Body of pancreas (tissue), 4 donors: ENCODE measurements around the gene PXDN. TPM values are rescaled to one million over a fixed set of nuclear protein-coding genes. Genes with fewer than 3 reads are reported as not detected.

Experiments
- ATAC-seq: fragments of 150-250 bp; one replicate; pipeline ENCODE4 v1.9.1; 2016
- DNase-seq, 4 donors: peaks; one replicate each; pipeline ENCODE4 v3.0.0-alpha.2; 2019
- H3K27ac ChIP-seq, 4 donors: fragments of 200-600 bp; sonication (generic); 1 replicate in 3 of 4; 2 replicates in 1 of 4; pipeline versions ENCODE4 v1.5.1 to v1.6.1; 2016 to 2019; ENCODE audit warnings: mild to moderate bottlenecking in 1 of 4, mixed read lengths in 1 of 4, moderate library complexity in 1 of 4
- H3K27me3 ChIP-seq, 2 donors: fragments of 200-600 bp; sonication (generic); one replicate each; pipeline ENCODE4 v1.6.0; 2016; ENCODE audit warnings: mild to moderate bottlenecking in 1 of 2
- H3K36me3 ChIP-seq, 2 donors: fragments of 200-600 bp; sonication (generic); replicated peaks in 1 of 2; 2 replicates each; pipeline ENCODE4 v1.5.1; 2016; ENCODE audit warnings: low read depth in 2 of 2; ENCODE audit not compliant: insufficient read depth in 1 of 2
- H3K4me1 ChIP-seq: fragments of 200-600 bp; sonication (generic); one replicate; pipeline ENCODE4 v1.6.0; 2016
- H3K4me3 ChIP-seq, 2 donors: fragments of 200-600 bp; sonication (generic); 1 replicate in 1 of 2; 2 replicates in 1 of 2; pipeline ENCODE4 v1.5.1; 2016 to 2019
- H3K9me3 ChIP-seq, 3 donors: fragments of 200-600 bp; sonication (generic); 1 replicate in 2 of 3; 2 replicates in 1 of 3; pipeline ENCODE4 v1.5.1; 2016
- CTCF ChIP-seq, 7 experiments: fragments of 450-650 bp in 4 of 7; fragments of 200-600 bp in 3 of 7; sonication (generic) in 3 of 7; IDR thresholded peaks; one replicate each; pipeline ENCODE4 v1.5.1; 2016 to 2019; ENCODE audit warnings: antibody characterized with exemption in 7 of 7
- POLR2A ChIP-seq, 3 donors: fragments of 450-650 bp; IDR thresholded peaks; one replicate each; pipeline ENCODE4 v1.6.1; 2016; ENCODE audit warnings: antibody characterized with exemption in 3 of 3, mild to moderate bottlenecking in 2 of 3
- WGBS, 2 donors: methylation state at CpG; one replicate each; pipeline ENCODE4 v1.1.5; 2017; 5-methylcytosine and 5-hydroxymethylcytosine counted together
- intact Hi-C: fragments of 100-400 bp; cut with DNase I; formaldehyde crosslinking; loops from one replicate; pipeline ENCODE4 v1.15.1; 2023
- total RNA-seq, 2 donors: library from RNA; depleted of rRNA; stranded (reverse); fragments of >200 nt; gene quantifications; one replicate each; pipeline ENCODE4 v1.1.0, GENCODE V29; 2016

Gene PXDN
- total RNA-seq, 2 donors from 2014 or later, result 7.0 to 41.9 TPM

- ATAC-seq, result no peak
- WGBS, 2 donors, result 76 to 89% methylated on average over 9 of the region's 9 CpGs
- DNase-seq, result no peak
Measured at GRCh38 chr2:1693723-1694122, 50.6 kb downstream of the PXDN start.

GRCh38 chr2:1692342-1692741, 52.0 kb downstream of the PXDN start:
- no peak for TF ChIP-seq POLR2A (IDR thresholded peaks at IDR 0.05)
- no peak for TF ChIP-seq CTCF (IDR thresholded peaks at IDR 0.05)

More at GRCh38 chr2:1693723-1694122, 50.6 kb downstream of the PXDN start:
- Histone ChIP-seq H3K9me3 (no peaks in the 10 kb centered on the region), H3K4me3 (no peak overlapping the region), H3K27me3 (no peaks in the 10 kb centered on the region), H3K4me1 (no peaks in the 10 kb centered on the region), H3K27ac (no peak overlapping the region), H3K36me3 (no peaks in the 10 kb centered on the region)
- TF ChIP-seq POLR2A (IDR thresholded peaks at IDR 0.05), result no peak
- intact Hi-C loops, result no loop called here

GRCh38 chr2:1691366-1691765, 52.9 kb downstream of the PXDN start:
- intact Hi-C loops, result no loop called here
- ATAC-seq (no peak), DNase-seq (no peak)
- no peak for TF ChIP-seq POLR2A (IDR thresholded peaks at IDR 0.05)
- no peak for TF ChIP-seq CTCF (IDR thresholded peaks at IDR 0.05)
- H3K27ac ChIP-seq, result no peak overlapping the region
- WGBS, 2 donors, result 48 to 52% methylated on average over 9 of the region's 9 CpGs
- H3K4me3 ChIP-seq, result no peak overlapping the region
- H3K27me3 ChIP-seq, result no peaks in the 10 kb centered on the region
- H3K9me3 ChIP-seq, result no peaks in the 10 kb centered on the region
- no peaks in the 10 kb centered on the region for H3K4me1 ChIP-seq
- H3K36me3 ChIP-seq, result no peaks in the 10 kb centered on the region

More at GRCh38 chr2:1692342-1692741, 52.0 kb downstream of the PXDN start:
- DNase-seq (no peak), ATAC-seq (no peak)
- Histone ChIP-seq H3K9me3 (no peaks in the 10 kb centered on the region), H3K36me3 (no peaks in the 10 kb centered on the region), H3K4me3 (no peak overlapping the region), H3K27me3 (no peaks in the 10 kb centered on the region), H3K4me1 (no peaks in the 10 kb centered on the region), H3K27ac (no peak overlapping the region)
- intact Hi-C loops, result no loop called here
- WGBS, 2 donors, result 76 to 91% methylated on average over 10 to 11 of the region's 11 CpGs

GRCh38 chr2:1690056-1690775, 54.1 kb downstream of the PXDN start:
- Histone ChIP-seq H3K27ac (no peak overlapping the region), H3K9me3 (no peaks in the 10 kb centered on the region), H3K27me3 (no peaks in the 10 kb centered on the region), H3K4me1 (no peaks in the 10 kb centered on the region), H3K36me3 (no peaks in the 10 kb centered on the region), H3K4me3 (no peak overlapping the region)
- ATAC-seq (no peak), DNase-seq (no peak)
- intact Hi-C loops, result no loop called here
- TF ChIP-seq POLR2A (IDR thresholded peaks at IDR 0.05), result no peak
- no peak for TF ChIP-seq CTCF (IDR thresholded peaks at IDR 0.05)
- 74 to 77% methylated on average over 10 of the region's 10 CpGs for WGBS, 2 donors

- Histone ChIP-seq H3K4me3 (no peak overlapping the region), H3K27ac (no peak overlapping the region), H3K4me1 (no peaks in the 10 kb centered on the region), H3K36me3 (no peaks in the 10 kb centered on the region), H3K9me3 (no peaks in the 10 kb centered on the region), H3K27me3 (no peaks in the 10 kb centered on the region)
- no peak for TF ChIP-seq CTCF (IDR thresholded peaks at IDR 0.05)
- no peak for TF ChIP-seq POLR2A (IDR thresholded peaks at IDR 0.05)
- ATAC-seq, result no peak
- 81 to 90% methylated on average over 10 of the region's 10 CpGs for WGBS, 2 donors
- DNase-seq, result no peak
- intact Hi-C loops, result no loop called here
Measured at GRCh38 chr2:1688859-1689258, 55.5 kb downstream of the PXDN start.
